AG09319 (cell line): Measurements from ENCODE around the gene GALNT15.

Experiments
- DNase-seq: peaks from one replicate; pipeline ENCODE4 v3.0.0-alpha.2; 2010; ENCODE audit warnings: low read depth; ENCODE audit errors: extremely low read depth
- CTCF ChIP-seq: IDR thresholded peaks from 2 replicates; pipeline ENCODE4 v1.5.1; 2011; ENCODE audit warnings: low read depth, mild to moderate bottlenecking, inconsistent platforms, low read length, moderate library complexity

GALNT15 gene

GRCh38 chr3:16280671-16281070 lies 106.2 kb downstream of the GALNT15 start:
- DNase-seq = no peak
- TF ChIP-seq CTCF = no peak
